Activated naive CD4-positive, alpha-beta T cell treated with anti-CD3 and anti-CD28 coated beads for 36 hours (primary cell): Measurements from ENCODE around the gene RANBP1. TPM values are rescaled to one million over a fixed set of nuclear protein-coding genes. Genes with fewer than 3 reads are reported as not detected.
A peak's percentile ranks its signal among the peaks of the same experiment; 100 is the strongest.

Experiments used
- CTCF ChIA-PET: fragments of 350-600 bp; sonication (Branson Sonifier 250); formaldehyde crosslinking; loops from one replicate; lab custom pipeline; 2021; ENCODE audit warnings: antibody characterized with exemption; lab: Charles Lee
- DNase-seq: peaks from one replicate; pipeline ENCODE4 v3.0.0-alpha.2; 2020
- H3K27ac Mint-ChIP-seq: one replicate; pipeline ENCODE4 v1.8.0; 2021; ENCODE audit warnings: mild to moderate bottlenecking, mixed read lengths
- H3K27me3 Mint-ChIP-seq: one replicate; pipeline ENCODE4 v1.8.0; 2021; ENCODE audit warnings: low read depth, mixed read lengths
- H3K36me3 Mint-ChIP-seq: one replicate; pipeline ENCODE4 v1.8.0; 2021; ENCODE audit warnings: low read depth, mixed read lengths
- H3K4me1 Mint-ChIP-seq: one replicate; pipeline ENCODE4 v1.8.0; 2021; ENCODE audit warnings: low read depth, mixed read lengths
- H3K4me3 Mint-ChIP-seq: one replicate; pipeline ENCODE4 v1.8.0; 2021; ENCODE audit warnings: mild to moderate bottlenecking, moderate library complexity, mixed read lengths
- H3K9me3 Mint-ChIP-seq: one replicate; pipeline ENCODE4 v1.8.0; 2021; ENCODE audit warnings: mixed read lengths
- intact Hi-C: fragments of 100-400 bp; cut with micrococcal nuclease; formaldehyde crosslinking; loops from one replicate; pipeline ENCODE4 v1.15.1; 2023
- total RNA-seq, 2 experiments: library from RNA; stranded (reverse); gene quantifications; one replicate each; pipeline ENCODE4 v1.2.3, GENCODE V29; 2021

Gene RANBP1
- total RNA-seq, 2 experiments from 2014 or later, result 445 to 455 TPM

DNA sequence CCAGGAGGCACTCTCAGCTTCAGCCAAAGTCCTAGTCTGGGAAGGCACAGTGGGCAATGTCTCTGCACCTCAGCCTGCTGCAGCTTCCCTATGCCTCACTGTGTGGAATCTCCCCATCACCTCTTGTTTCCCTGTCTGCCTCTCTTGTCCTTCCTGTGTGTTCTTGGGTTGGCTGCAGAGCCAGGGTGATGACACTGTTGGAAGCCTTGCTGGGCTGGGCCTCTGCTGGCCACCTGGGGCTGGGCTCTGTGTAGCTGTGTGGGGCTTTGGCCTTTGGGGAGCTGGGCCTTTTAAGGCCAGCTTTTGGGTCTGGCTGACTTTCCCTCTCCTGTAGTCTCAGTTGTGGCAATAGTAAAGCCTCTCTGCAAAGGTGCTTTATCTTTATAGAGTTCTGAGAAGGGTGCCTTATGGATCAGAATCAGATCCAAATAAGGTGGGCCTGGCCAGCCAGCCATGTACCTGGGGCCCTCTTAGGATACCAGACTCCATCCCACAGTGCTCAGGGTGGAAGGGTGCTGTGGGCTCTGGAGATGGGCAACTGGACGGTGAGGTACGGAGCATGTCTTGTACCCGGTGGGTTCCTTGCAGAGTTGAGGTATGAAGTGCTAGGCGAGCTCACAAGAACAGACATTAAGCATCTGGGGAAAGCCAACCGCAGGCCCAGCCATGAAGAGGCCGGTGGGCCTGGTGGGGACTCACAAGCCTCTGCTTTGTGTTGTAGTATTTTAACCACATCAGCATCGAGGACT is 10.3 kb upstream of the RANBP1 start:
- DNase-seq, result no peak
- Mint-ChIP-seq H3K27ac (peak overlapping the region; percentile 21), H3K9me3 (no peaks in the 10 kb centered on the region), H3K4me3 (no peak overlapping the region), H3K27me3 (no peaks in the 10 kb centered on the region), H3K4me1 (peaks cover 17% of the 10 kb centered on the region), H3K36me3 (peaks cover 13% of the 10 kb centered on the region)
- CTCF ChIA-PET, result no interaction called here
- intact Hi-C loops, result no loop called here

DNA sequence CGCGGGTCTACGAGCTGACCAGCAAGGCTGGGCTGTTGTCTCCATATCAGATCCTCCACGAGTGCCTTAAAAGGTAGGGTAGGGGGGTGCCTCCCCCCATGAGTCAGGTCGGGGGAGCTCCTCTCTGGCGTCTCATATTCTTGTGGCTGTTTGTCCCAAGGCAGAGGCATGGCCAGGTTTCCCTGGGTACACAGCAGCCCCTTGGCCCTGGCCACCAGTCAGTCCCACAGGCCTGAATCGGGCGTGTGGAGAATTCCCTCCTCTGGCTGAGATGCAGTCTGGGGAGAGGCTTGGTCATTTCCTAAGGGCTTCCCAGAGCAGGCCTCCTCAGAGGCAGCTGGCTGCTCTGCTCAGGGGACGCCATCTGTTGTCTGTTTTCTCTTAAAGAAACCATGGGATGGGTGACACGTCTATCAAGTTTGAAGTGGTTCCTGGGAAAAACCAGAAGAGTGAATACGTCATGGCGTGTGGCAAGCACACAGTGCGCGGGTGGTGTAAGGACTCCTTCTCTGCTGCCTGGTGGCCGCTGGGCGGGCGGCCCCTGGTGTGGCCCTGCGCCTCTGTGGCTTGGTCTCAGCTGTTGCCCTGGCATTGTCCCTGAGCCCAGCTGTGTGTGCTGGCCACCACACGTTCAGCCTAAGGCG is 9.6 kb upstream of the RANBP1 start:
- Mint-ChIP-seq H3K27me3 (no peaks in the 10 kb centered on the region), H3K36me3 (peaks cover 13% of the 10 kb centered on the region), H3K4me3 (no peak overlapping the region), H3K4me1 (peaks cover 16% of the 10 kb centered on the region), H3K27ac (no peak overlapping the region), H3K9me3 (no peaks in the 10 kb centered on the region)
- DNase-seq, result no peak
- intact Hi-C loops, result no loop called here
- CTCF ChIA-PET, result no interaction called here

DNA sequence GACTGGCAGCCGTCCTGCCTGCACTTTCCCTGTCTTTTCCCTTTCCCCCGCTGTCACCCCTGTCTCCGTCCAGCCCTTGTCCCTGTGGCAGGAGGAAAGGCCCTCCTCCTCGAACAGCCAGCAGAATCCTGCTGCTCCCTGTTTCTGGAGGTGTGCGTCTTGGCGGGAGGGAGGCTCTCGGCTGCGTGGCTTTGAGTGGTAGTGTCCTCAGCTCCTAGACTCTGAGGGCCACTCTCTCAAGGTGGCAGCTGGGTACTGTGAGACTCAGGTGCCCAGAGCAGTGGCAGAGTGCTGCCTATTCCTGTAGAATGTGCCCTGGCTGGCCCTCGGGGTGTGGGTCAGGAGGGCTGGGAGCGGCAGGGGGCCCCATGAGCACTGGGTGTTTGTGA is 9.1 kb upstream of the RANBP1 start:
- H3K9me3 Mint-ChIP-seq, result no peaks in the 10 kb centered on the region
- no peak overlapping the region for H3K27ac Mint-ChIP-seq
- peaks cover 15% of the 10 kb centered on the region for H3K4me1 Mint-ChIP-seq
- no peak for DNase-seq
- H3K27me3 Mint-ChIP-seq, result no peaks in the 10 kb centered on the region
- CTCF ChIA-PET, result no interaction called here
- H3K36me3 Mint-ChIP-seq, result peaks cover 13% of the 10 kb centered on the region
- intact Hi-C loops, result no loop called here
- no peak overlapping the region for H3K4me3 Mint-ChIP-seq

DNA sequence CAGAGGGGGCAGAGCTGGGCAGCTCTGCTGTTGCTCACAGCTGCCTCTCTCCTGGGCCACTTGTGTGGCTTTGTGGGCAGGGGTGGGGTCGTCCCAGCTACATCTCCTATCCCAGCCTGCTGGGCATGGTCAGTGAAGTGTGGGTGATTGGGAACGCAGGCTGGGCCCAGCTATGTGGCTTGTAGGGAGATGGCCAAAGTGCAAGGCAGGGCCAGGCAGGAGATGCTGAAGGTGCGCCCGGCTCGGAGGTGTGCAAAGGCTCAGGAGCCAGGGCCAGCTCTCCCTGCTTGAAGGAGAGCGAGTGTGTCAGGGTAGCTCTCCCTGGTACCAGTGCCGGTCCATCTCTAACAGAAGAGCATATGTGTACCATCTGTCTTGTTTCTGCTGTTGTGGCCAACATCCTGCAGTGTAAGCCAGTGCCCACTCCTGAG is 8.4 kb upstream of the RANBP1 start:
- intact Hi-C loops, result no loop called here
- H3K36me3 Mint-ChIP-seq, result peaks cover 9% of the 10 kb centered on the region
- H3K27ac Mint-ChIP-seq, result no peak overlapping the region

DNA sequence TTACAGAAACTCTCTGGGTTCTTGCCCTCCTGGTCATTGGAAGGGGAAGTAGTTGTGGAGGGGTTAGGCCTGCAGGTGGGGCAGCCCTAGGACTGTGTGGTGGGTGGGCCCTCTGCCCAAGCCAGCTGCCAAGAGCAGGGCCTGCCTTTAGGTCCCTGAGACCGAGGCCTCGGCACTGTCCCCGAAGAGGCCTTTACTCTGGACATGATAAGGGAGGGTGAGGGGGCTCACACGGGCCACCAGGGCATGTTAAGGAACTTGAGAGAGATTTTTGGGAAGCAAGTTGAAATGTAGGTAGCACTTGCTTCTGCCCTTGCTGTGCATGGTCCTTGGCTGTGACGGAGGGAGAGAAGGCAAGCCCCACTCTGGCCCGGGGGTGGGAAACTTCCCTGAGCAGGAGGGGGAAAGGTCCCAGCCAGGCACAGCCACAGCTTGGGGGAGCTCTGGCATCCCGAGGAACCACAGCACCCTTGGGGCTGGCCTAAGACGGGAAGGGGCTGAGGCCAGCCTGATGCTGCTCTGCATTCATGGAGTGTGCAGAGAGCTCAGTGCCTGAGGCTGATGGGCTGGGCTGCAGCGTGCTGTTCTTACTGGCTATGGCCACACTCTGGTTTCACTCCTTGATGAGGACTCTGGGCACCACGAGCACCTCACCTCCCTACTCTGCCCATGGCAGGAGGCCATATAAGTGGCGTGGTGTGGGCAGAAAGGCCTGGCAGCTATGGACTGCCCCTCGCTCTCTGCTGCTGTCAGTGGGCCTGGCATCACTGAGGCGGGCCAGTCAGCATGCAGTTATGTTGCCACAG is 7.8 kb upstream of the RANBP1 start:
- no peaks in the 10 kb centered on the region for H3K27me3 Mint-ChIP-seq
- H3K9me3 Mint-ChIP-seq, result no peaks in the 10 kb centered on the region
- intact Hi-C loops, result no loop called here
- DNase-seq, result no peak
- peaks cover 9% of the 10 kb centered on the region for H3K36me3 Mint-ChIP-seq
- CTCF ChIA-PET, result interaction anchor here (1.4 kb wide), 2 partner anchors 11 to 12 kb away, joined by 3 to 5 read pairs; no protein-coding TSS in a partner anchor
- no peak overlapping the region for H3K4me3 Mint-ChIP-seq
- no peak overlapping the region for H3K27ac Mint-ChIP-seq
- peaks cover 12% of the 10 kb centered on the region for H3K4me1 Mint-ChIP-seq

More for the DNA sequence above, 8.4 kb upstream of the RANBP1 start:
- Mint-ChIP-seq H3K4me1 (peaks cover 14% of the 10 kb centered on the region), H3K4me3 (no peak overlapping the region), H3K9me3 (no peaks in the 10 kb centered on the region), H3K27me3 (no peaks in the 10 kb centered on the region)
- no peak for DNase-seq
- CTCF ChIA-PET, result interaction anchor here (1.4 kb wide), 1 partner anchor 12 kb away, joined by 3 read pairs; no protein-coding TSS in a partner anchor

DNA sequence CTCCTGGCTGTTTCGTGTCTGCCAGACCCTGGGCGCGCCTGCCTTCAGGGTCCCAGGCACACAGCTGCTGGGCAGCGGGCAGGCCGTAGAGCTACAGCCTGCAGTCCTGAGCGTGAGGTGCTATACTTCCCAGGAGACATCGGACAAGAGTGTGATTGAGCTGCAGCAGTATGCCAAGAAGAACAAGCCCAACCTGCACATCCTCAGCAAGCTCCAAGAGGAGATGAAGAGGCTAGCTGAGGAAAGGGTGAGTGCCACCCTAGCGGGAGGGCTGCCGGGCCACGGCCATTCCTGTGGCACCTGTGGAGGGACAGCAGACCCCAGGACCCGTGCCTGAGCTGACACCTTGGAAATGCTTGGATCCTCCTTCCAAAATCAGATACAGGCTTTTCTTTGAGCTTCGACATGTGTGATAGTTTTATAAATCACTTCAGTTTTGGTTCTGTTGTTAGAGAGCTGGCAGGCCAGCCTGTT is 7.1 kb upstream of the RANBP1 start:
- Mint-ChIP-seq H3K4me1 (peaks cover 13% of the 10 kb centered on the region), H3K27ac (peak overlapping the region; percentile 6), H3K9me3 (no peaks in the 10 kb centered on the region), H3K27me3 (no peaks in the 10 kb centered on the region), H3K36me3 (peaks cover 11% of the 10 kb centered on the region), H3K4me3 (no peak overlapping the region)
- intact Hi-C loops, result no loop called here
- CTCF ChIA-PET, result interaction anchor here (1.4 kb wide), 1 partner anchor 12 kb away, joined by 5 read pairs; no protein-coding TSS in a partner anchor
- no peak for DNase-seq

DNA sequence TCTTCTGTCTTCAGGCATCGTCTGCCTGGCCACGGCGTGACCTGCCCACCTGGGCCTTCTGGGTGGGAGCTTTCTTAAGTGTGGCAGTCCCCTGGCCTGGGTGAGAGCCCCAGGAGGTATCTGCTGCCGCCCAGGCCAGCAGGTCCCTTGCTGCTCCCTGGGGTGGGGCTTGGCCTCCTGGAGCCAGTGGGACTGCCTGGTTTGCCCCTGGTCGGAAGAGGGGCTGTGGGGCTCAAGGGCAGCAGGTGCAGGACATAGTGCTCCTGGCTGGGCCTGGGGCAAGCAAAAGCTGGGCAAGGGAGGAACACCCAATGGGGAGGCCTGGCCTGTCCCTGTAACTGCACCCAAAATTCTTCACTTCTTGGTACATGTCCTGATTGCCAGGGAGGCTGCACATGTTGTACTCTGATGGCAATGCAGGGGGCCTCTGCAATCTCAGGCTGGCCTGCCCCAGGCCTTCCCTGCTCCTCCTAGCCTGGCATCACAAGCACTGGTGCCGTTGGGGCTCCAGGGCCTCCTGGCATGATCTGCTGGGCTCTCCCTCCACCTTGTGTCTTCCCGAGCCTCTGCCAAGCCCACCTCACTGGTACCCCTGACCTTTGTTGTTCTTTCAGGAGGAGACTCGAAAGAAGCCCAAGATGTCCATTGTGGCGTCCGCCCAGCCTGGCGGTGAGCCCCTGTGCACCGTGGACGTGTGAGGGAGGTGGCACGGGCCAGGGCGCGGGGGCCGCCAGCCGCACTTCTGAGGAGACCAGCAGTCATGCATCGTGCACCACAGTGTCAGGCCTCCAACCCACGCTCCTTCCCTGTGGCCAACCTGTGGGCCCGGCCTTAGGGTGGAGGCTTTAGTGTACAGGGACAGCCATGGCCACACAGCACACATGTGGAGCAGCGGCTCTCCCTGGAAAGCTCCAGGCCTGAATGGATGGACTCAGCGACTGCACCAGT is 6.2 kb upstream of the RANBP1 start:
- CTCF ChIA-PET, result interaction anchor here (1.1 to 1.7 kb wide), 4 partner anchors 10 to 96 kb away, joined by 3 to 7 read pairs (median 4); partner anchors contain the start of gene TANGO2
- no peak for DNase-seq
- intact Hi-C loops, result loop anchor here (10.0 kb wide), 1 partner anchor 255 kb away; the partner anchor contains the start of genes GNB1L and RTL10
- H3K4me3 Mint-ChIP-seq, result no peak overlapping the region
- no peaks in the 10 kb centered on the region for H3K27me3 Mint-ChIP-seq
- peak overlapping the region; percentile 30 for H3K27ac Mint-ChIP-seq
- peaks cover 19% of the 10 kb centered on the region for H3K4me1 Mint-ChIP-seq
- H3K9me3 Mint-ChIP-seq, result no peaks in the 10 kb centered on the region
- peaks cover 17% of the 10 kb centered on the region for H3K36me3 Mint-ChIP-seq

DNA sequence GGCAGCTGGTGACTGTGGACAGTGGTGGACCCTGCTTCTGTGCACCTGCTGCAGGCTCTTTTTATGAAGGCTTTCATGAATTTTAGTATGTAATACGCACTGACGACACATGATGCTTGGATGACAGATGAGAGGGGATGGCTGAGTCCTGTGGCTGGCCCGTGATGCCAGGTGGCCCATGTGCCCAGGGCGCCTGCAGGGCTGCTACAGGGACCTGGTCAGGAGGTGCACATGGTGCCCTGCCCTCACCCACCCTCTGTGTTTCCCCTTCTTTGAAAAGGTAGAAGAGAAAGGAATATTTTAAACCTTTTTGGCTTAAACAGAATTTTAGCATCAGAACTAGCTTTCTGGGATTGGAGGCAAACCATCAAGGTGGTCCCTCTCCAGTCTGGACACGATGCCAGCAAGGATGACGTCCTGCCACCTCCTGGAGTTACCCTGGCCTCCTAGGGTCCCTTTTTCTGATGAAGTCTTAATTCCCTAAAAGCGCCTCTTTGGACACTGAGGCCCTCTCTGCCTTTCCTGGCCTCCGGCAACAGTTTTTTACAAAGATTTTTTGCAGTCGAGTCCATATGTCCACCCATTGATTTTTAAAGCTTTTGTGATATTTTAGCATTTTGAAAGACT is 5.4 kb upstream of the RANBP1 start:
- Mint-ChIP-seq H3K36me3 (peaks cover 21% of the 10 kb centered on the region), H3K4me3 (no peak overlapping the region), H3K27me3 (no peaks in the 10 kb centered on the region), H3K4me1 (peaks cover 26% of the 10 kb centered on the region), H3K9me3 (no peaks in the 10 kb centered on the region), H3K27ac (peak overlapping the region; percentile 84)
- CTCF ChIA-PET, result interaction anchor here (0.7 to 1.7 kb wide), 8 partner anchors 8 to 97 kb away, joined by 3 to 7 read pairs (median 3); partner anchors contain the start of gene TANGO2
- intact Hi-C loops, result loop anchor here (10.0 kb wide), 1 partner anchor 256 kb away; the partner anchor contains the start of genes GNB1L and RTL10
- DNase-seq, result no peak

DNA sequence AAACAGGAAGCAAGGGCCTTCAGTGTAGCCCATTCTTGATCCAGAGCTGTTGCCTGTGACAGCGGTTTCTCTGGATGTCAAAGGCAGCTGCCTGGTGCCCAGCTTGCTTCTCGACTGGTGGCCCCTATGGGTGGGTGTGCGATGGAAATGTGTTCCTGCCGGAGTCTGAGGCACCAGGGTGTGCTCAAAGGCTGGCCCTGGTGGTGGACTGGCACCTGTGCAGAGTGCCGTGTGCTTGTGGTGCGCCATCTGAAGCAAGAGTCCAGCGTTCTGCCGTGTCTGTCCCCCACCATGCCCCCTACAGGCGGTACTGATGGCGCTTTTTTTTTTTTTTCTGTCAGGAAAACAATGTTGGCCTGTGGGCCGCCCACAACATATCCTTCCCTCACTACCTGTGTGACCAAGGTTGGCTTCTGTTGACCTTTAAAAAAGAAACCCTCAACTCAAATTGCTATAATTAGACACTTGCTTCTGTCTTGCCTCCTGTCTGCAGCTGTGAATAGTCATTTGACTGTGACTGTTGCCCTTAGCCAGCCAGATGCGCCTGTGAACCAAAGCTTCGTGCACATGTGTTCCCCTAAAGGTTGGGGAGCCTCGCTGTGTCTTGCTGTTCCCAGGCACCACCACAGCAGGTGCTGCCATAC is 4.7 kb upstream of the RANBP1 start:
- H3K4me3 Mint-ChIP-seq, result no peak overlapping the region

More for the DNA sequence above, 4.7 kb upstream of the RANBP1 start:
- Mint-ChIP-seq H3K27me3 (no peaks in the 10 kb centered on the region), H3K4me1 (peaks cover 28% of the 10 kb centered on the region), H3K36me3 (peaks cover 21% of the 10 kb centered on the region), H3K9me3 (no peaks in the 10 kb centered on the region), H3K27ac (peak overlapping the region; percentile 84)
- CTCF ChIA-PET, result interaction anchor here (0.7 to 1.7 kb wide), 8 partner anchors 9 to 98 kb away, joined by 3 to 7 read pairs (median 3); partner anchors contain the start of gene TANGO2
- peak; percentile 36 for DNase-seq
- intact Hi-C loops, result loop anchor here (10.0 kb wide), 1 partner anchor 256 kb away; the partner anchor contains the start of genes GNB1L and RTL10
